Measurements from ENCODE around the gene TNIK. TPM values are rescaled to one million over a fixed set of nuclear protein-coding genes. Genes with fewer than 3 reads are reported as not detected.

Gene TNIK
- total RNA-seq, 1 experiment from 2014 or later: 22.4 TPM

DNA sequence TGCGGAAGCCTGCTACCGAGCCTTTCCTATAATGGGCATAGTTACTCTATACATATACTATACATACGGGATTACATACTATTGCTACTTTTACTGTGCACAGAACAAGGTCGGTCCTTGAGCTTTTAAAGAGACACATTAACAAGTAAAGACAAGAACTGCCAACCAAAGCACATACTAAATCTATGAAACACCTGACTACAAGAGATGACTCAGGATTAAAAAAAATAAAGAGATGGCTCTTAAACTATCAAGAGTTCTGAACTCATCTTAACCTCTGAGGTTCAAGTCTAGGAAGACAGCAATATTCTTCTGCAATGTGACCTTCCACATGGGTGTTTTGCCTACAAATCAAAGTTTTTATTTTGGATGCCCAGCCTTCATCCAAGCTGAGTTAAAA lies 106.8 kb downstream of the TNIK start:
- H3K27ac Mint-ChIP-seq (ENCODE audit: unreplicated experiment): no peak overlapping the region
- intact Hi-C loops (cut with micrococcal nuclease; ENCODE audit: unreplicated experiment): no loop called here
- DNase-seq: no peak
- no peaks in the 10 kb centered on the region for H3K4me1 Mint-ChIP-seq (ENCODE audit: low read depth, unreplicated experiment)
- CTCF ChIA-PET: no interaction called here
- no peaks in the 10 kb centered on the region for H3K9me3 Mint-ChIP-seq (ENCODE audit: unreplicated experiment)
- POLR2A ChIA-PET: no interaction called here
- Histone ChIP-seq H3K4me1 (peaks cover 26% of the 10 kb centered on the region), H3K4me3 (ENCODE audit: low read depth, low read length) (no peak overlapping the region), H3K9me3 (no peaks in the 10 kb centered on the region), H3K27me3 (replicated peaks; ENCODE audit: control insufficient read depth, insufficient read depth, low read length) (no peaks in the 10 kb centered on the region), H3K36me3 (ENCODE audit: control insufficient read depth, insufficient read depth, low read length) (no peaks in the 10 kb centered on the region; the same call in 1 of the 2 replicates)
- H3K4me3 Mint-ChIP-seq (ENCODE audit: unreplicated experiment): no peak overlapping the region
- no TSS peak for BruUV-seq (replicated peaks)
- H3K27me3 Mint-ChIP-seq (ENCODE audit: insufficient read depth, unreplicated experiment): no peaks in the 10 kb centered on the region
- TF ChIP-seq, protein P1, sequence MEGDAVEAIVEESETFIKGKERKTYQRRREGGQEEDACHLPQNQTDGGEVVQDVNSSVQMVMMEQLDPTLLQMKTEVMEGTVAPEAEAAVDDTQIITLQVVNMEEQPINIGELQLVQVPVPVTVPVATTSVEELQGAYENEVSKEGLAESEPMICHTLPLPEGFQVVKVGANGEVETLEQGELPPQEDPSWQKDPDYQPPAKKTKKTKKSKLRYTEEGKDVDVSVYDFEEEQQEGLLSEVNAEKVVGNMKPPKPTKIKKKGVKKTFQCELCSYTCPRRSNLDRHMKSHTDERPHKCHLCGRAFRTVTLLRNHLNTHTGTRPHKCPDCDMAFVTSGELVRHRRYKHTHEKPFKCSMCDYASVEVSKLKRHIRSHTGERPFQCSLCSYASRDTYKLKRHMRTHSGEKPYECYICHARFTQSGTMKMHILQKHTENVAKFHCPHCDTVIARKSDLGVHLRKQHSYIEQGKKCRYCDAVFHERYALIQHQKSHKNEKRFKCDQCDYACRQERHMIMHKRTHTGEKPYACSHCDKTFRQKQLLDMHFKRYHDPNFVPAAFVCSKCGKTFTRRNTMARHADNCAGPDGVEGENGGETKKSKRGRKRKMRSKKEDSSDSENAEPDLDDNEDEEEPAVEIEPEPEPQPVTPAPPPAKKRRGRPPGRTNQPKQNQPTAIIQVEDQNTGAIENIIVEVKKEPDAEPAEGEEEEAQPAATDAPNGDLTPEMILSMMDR (IDR thresholded peaks at IDR 0.05; ENCODE audit: insufficient read depth in 1 of 2, low read depth in 1 of 2, low read length in 1 of 2, severe bottlenecking in 1 of 2, unreplicated experiment in 1 of 2): no peak
- H3K36me3 Mint-ChIP-seq (ENCODE audit: insufficient read depth, unreplicated experiment): no peaks in the 10 kb centered on the region

DNA sequence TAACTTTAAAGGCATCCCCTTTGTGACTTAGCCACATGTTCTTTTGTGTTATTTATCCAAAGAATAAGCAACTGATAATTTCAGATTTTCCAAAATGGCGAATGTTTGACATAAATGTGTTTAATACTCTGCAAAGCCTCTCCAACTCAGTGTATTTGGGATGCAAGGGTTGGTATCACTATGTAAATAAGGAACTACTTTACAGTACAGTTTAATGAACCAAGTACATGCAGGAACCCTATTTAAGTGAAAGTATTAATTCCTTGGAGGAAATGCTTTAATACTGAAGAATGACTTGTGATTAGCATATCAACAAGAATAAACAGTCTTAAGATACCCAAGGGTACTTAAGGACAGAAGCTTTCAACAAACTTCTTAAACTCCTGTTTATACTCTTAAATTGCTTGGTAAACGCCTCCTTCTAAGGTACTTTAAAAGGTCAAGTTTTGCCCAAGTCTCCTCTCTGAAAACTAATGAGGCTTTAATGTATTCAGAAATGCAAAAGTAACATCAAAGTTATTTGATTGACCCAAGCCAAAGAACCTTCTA lies 107.7 kb downstream of the TNIK start:
- BruUV-seq (replicated peaks): no TSS peak
- no peak overlapping the region for H3K4me3 Mint-ChIP-seq (ENCODE audit: unreplicated experiment)
- peaks cover 26% of the 10 kb centered on the region for H3K4me1 ChIP-seq
- no peaks in the 10 kb centered on the region for H3K9me3 Mint-ChIP-seq (ENCODE audit: unreplicated experiment)
- no peaks in the 10 kb centered on the region for H3K27me3 ChIP-seq (replicated peaks; ENCODE audit: control insufficient read depth, insufficient read depth, low read length)
- DNase-seq: no peak
- ChIA-PET CTCF (no interaction called here), POLR2A (no interaction called here)
- no peak overlapping the region for H3K27ac Mint-ChIP-seq (ENCODE audit: unreplicated experiment)
- intact Hi-C loops (cut with micrococcal nuclease; ENCODE audit: unreplicated experiment): no loop called here
- H3K4me3 ChIP-seq (ENCODE audit: low read depth, low read length): no peak overlapping the region
- no peaks in the 10 kb centered on the region for H3K27me3 Mint-ChIP-seq (ENCODE audit: insufficient read depth, unreplicated experiment)
- H3K4me1 Mint-ChIP-seq (ENCODE audit: low read depth, unreplicated experiment): peaks cover 2% of the 10 kb centered on the region
- no peaks in the 10 kb centered on the region for H3K9me3 ChIP-seq
- no peaks in the 10 kb centered on the region for H3K36me3 ChIP-seq (ENCODE audit: control insufficient read depth, insufficient read depth, low read length)
- TF ChIP-seq, protein P1 (IDR thresholded peaks at IDR 0.05; ENCODE audit: insufficient read depth in 1 of 2, low read depth in 1 of 2, low read length in 1 of 2, severe bottlenecking in 1 of 2, unreplicated experiment in 1 of 2): no peak
- no peaks in the 10 kb centered on the region for H3K36me3 Mint-ChIP-seq (ENCODE audit: insufficient read depth, unreplicated experiment)

DNA sequence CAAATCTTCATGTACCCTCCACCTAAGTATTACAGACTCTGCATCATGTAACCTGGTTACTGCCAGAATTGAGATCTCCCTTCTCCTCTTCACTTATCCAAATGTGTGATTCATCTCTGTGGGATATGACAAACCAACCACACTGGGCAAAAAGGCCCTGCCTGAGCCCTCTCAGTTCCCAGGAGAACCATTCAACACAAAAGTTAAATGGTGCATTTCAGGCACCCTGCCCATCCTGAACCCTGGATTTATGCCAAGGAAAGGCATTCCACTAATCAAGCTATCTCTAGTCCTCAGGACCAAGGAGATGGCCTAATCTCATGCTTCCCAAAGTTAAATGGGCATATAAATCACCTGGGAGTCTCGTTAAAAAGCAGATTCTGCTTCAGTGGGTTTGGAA lies 108.5 kb downstream of the TNIK start:
- no peak for DNase-seq
- H3K27me3 ChIP-seq (replicated peaks; ENCODE audit: control insufficient read depth, insufficient read depth, low read length): no peaks in the 10 kb centered on the region
- H3K9me3 Mint-ChIP-seq (ENCODE audit: unreplicated experiment): no peaks in the 10 kb centered on the region
- no peaks in the 10 kb centered on the region for H3K36me3 ChIP-seq (ENCODE audit: control insufficient read depth, insufficient read depth, low read length)
- POLR2A ChIA-PET: no interaction called here
- peaks cover 10% of the 10 kb centered on the region for H3K4me1 Mint-ChIP-seq (ENCODE audit: low read depth, unreplicated experiment)
- no peak overlapping the region for H3K4me3 Mint-ChIP-seq (ENCODE audit: unreplicated experiment)
- no peak overlapping the region for H3K4me3 ChIP-seq (ENCODE audit: low read depth, low read length)
- TF ChIP-seq, protein P1 (IDR thresholded peaks at IDR 0.05; ENCODE audit: insufficient read depth in 1 of 2, low read depth in 1 of 2, low read length in 1 of 2, severe bottlenecking in 1 of 2, unreplicated experiment in 1 of 2): no peak
- CTCF ChIA-PET: no interaction called here
- H3K27me3 Mint-ChIP-seq (ENCODE audit: insufficient read depth, unreplicated experiment): no peaks in the 10 kb centered on the region
- intact Hi-C loops (cut with micrococcal nuclease; ENCODE audit: unreplicated experiment): no loop called here
- no peaks in the 10 kb centered on the region for H3K9me3 ChIP-seq
- BruUV-seq (replicated peaks): no TSS peak
- H3K27ac Mint-ChIP-seq (ENCODE audit: unreplicated experiment): no peak overlapping the region
- no peaks in the 10 kb centered on the region for H3K36me3 Mint-ChIP-seq (ENCODE audit: insufficient read depth, unreplicated experiment)
- peaks cover 24% of the 10 kb centered on the region for H3K4me1 ChIP-seq

Data from Caco-2 (cell line).